COLO668 (cell line): ENCODE results near the gene RAB20.
A peak's percentile ranks its signal among the peaks of the same experiment; 100 is the strongest.
"Not testable (repeated sequence)": the region's sequence is repeated elsewhere in the genome, so short reads cannot be mapped to it uniquely, and the experiment has no call there.

Experiments
- DNase-seq: peaks from one replicate; lab custom pipeline; 2025; ENCODE audit not compliant: unreplicated experiment; lab: John Stamatoyannopoulos, UW

Gene RAB20

GRCh38 chr13:110511509-110512181, 49.9 kb downstream of the RAB20 start:
- no peak for DNase-seq

- no peak for DNase-seq
Measured at GRCh38 chr13:110509971-110510786, 51.3 kb downstream of the RAB20 start.

GRCh38 chr13:110509478-110509926, 52.0 kb downstream of the RAB20 start:
- peak; percentile 68 for DNase-seq

GRCh38 chr13:110507678-110508381, 53.7 kb downstream of the RAB20 start:
- peak; percentile 93 for DNase-seq

- DNase-seq, result no peak
Measured at GRCh38 chr13:110506859-110507566, 54.5 kb downstream of the RAB20 start.

- no peak for DNase-seq
Measured at GRCh38 chr13:110506396-110506795, 55.1 kb downstream of the RAB20 start.

- DNase-seq, result no peak
Measured at GRCh38 chr13:110505594-110505993, 55.9 kb downstream of the RAB20 start.

GRCh38 chr13:110503979-110504499, 57.5 kb downstream of the RAB20 start:
- no peak for DNase-seq

- no peak for DNase-seq
Measured at GRCh38 chr13:110503037-110503901, 58.3 kb downstream of the RAB20 start.

- no peak for DNase-seq
Measured at GRCh38 chr13:110501188-110501587, 60.3 kb downstream of the RAB20 start.

GRCh38 chr13:110500341-110500740, 61.2 kb downstream of the RAB20 start:
- DNase-seq, result no peak

- DNase-seq, result peak; percentile 92
Measured at GRCh38 chr13:110499621-110500281, 61.8 kb downstream of the RAB20 start.

GRCh38 chr13:110498765-110499164, 62.8 kb downstream of the RAB20 start:
- DNase-seq, result no peak

GRCh38 chr13:110498327-110498726, 63.2 kb downstream of the RAB20 start:
- DNase-seq, result no peak

- DNase-seq, result not testable (repeated sequence)
Measured at GRCh38 chr13:110497896-110498295, 63.6 kb downstream of the RAB20 start.

GRCh38 chr13:110497003-110497402, 64.5 kb downstream of the RAB20 start:
- no peak for DNase-seq

- no peak for DNase-seq
Measured at GRCh38 chr13:110496281-110496680, 65.2 kb downstream of the RAB20 start.

- no peak for DNase-seq
Measured at GRCh38 chr13:110495881-110496280, 65.6 kb downstream of the RAB20 start.

- DNase-seq, result no peak
Measured at GRCh38 chr13:110495376-110495775, 66.1 kb downstream of the RAB20 start.
